OCI-LY1 (cell line): ENCODE results near the gene PTH1R.

Source experiments
- H2AFZ ChIP-seq: fragments of 200-600 bp; sonication (generic), shearing (Covaris generic); 2 replicates; pipeline ENCODE4 v1.6.0; 2014; ENCODE audit warnings: antibody characterized with exemption, mild to moderate bottlenecking, low read length
- H3F3A ChIP-seq: fragments of 200-600 bp; sonication (generic), shearing (Covaris generic); 2 replicates; pipeline ENCODE4 v1.6.0; 2014; ENCODE audit warnings: mild to moderate bottlenecking, antibody characterized with exemption, low read length, moderate library complexity; ENCODE audit not compliant: insufficient read depth
- H3K27ac ChIP-seq: fragments of 200-600 bp; sonication (generic); 2 replicates; pipeline ENCODE4 v1.5.1; 2014; ENCODE audit warnings: low read length, mixed run types, mild to moderate bottlenecking, low read depth; ENCODE audit not compliant: poor library complexity, severe bottlenecking
- H3K27me3 ChIP-seq: fragments of 200-600 bp; sonication (generic); 2 replicates; pipeline ENCODE4 v1.6.0; 2014; ENCODE audit warnings: antibody characterized with exemption, mild to moderate bottlenecking, low read length, moderate library complexity; ENCODE audit not compliant: insufficient read depth
- H3K36me3 ChIP-seq: fragments of 200-600 bp; sonication (generic); 2 replicates; pipeline ENCODE4 v1.6.1; 2014; ENCODE audit warnings: mild to moderate bottlenecking, antibody characterized with exemption, low read length, moderate library complexity, mixed read lengths; ENCODE audit not compliant: insufficient read depth
- H3K4me1 ChIP-seq: fragments of 200-600 bp; sonication (generic); 2 replicates; pipeline ENCODE4 v1.5.1; 2014; ENCODE audit warnings: mild to moderate bottlenecking, low read length, moderate library complexity; ENCODE audit not compliant: insufficient read depth, severe bottlenecking
- H3K4me2 ChIP-seq: fragments of 200-600 bp; sonication (generic), shearing (Covaris generic); 2 replicates; pipeline ENCODE4 v1.6.1; 2014; ENCODE audit warnings: low read length
- H3K4me3 ChIP-seq: fragments of 200-600 bp; sonication (generic); 2 replicates; pipeline ENCODE4 v1.5.1; 2014; ENCODE audit warnings: low read length, low read depth, mild to moderate bottlenecking, mixed read lengths; ENCODE audit not compliant: poor library complexity, severe bottlenecking
- H3K79me2 ChIP-seq: fragments of 200-600 bp; shearing (Covaris generic); 2 replicates; pipeline ENCODE4 v1.6.1; 2016; ENCODE audit warnings: mixed run types, low read length, mixed read lengths; ENCODE audit not compliant: insufficient read depth
- H3K9ac ChIP-seq: fragments of 200-600 bp; sonication (generic), shearing (Covaris generic); 2 replicates; pipeline ENCODE4 v1.6.1; 2014; ENCODE audit warnings: mild to moderate bottlenecking, low read length, mixed read lengths
- H3K9me2 ChIP-seq: fragments of 200-600 bp; sonication (generic), shearing (Covaris generic); 2 replicates; pipeline ENCODE4 v1.6.1; 2014; ENCODE audit warnings: low read depth, mild to moderate bottlenecking, low read length, mixed read lengths
- H3K9me3 ChIP-seq: fragments of 200-600 bp; shearing (Covaris generic); 2 replicates; pipeline ENCODE4 v1.6.1; 2014; ENCODE audit warnings: low read length, mixed read lengths
- H4K20me1 ChIP-seq: fragments of 200-600 bp; sonication (generic), shearing (Covaris generic); 2 replicates; pipeline ENCODE4 v1.6.0; 2016; ENCODE audit warnings: mild to moderate bottlenecking, low read length; ENCODE audit not compliant: insufficient read depth
- CTCF ChIP-seq: fragments of 200-600 bp; sonication (generic), shearing (Covaris generic); IDR thresholded peaks from 2 replicates; pipeline ENCODE4 v1.5.1; 2017; ENCODE audit warnings: mild to moderate bottlenecking, antibody characterized with exemption, low read length, moderate library complexity, mixed read lengths
- EZH2 ChIP-seq: fragments of 200-600 bp; sonication (generic), shearing (Covaris generic); IDR thresholded peaks from 2 replicates; pipeline ENCODE4 v1.8.0; 2017; ENCODE audit warnings: borderline replicate concordance, mixed run types, mild to moderate bottlenecking, antibody characterized with exemption, low read length, moderate library complexity, mixed read lengths

PTH1R gene

GRCh38 chr3:46927718-46928073, 50.2 kb downstream of the PTH1R start:
- Histone ChIP-seq H3F3A (peaks cover 9% of the 10 kb centered on the region; the same call in 1 of the 2 replicates), H3K4me3 (peak overlapping the region; percentile 9), H3K36me3 (peaks cover 60% of the 10 kb centered on the region), H3K4me2 (peak overlapping the region; percentile 54), H3K9ac (peak overlapping the region; percentile 37; the same call in 1 of the 2 replicates), H3K27ac (peak overlapping the region; percentile 96), H2AFZ (no peak overlapping the region), H3K9me2 (no peaks in the 10 kb centered on the region), H4K20me1 (no peaks in the 10 kb centered on the region), H3K9me3 (0 out of 2 replicates have a peak, but pooled peaks cover 3% of the 10 kb centered on the region), H3K27me3 (no peaks in the 10 kb centered on the region), H3K4me1 (peaks cover 70% of the 10 kb centered on the region), H3K79me2 (no peaks in the 10 kb centered on the region)
- no peak for TF ChIP-seq EZH2
- no peak for TF ChIP-seq CTCF

- Histone ChIP-seq H2AFZ (no peak overlapping the region), H3K27ac (peak overlapping the region; percentile 96), H3K9ac (no peak overlapping the region), H3K27me3 (no peaks in the 10 kb centered on the region), H3K4me1 (peaks cover 76% of the 10 kb centered on the region), H3K79me2 (no peaks in the 10 kb centered on the region), H4K20me1 (no peaks in the 10 kb centered on the region), H3F3A (peaks cover 9% of the 10 kb centered on the region; the same call in 1 of the 2 replicates), H3K9me3 (0 out of 2 replicates have a peak, but pooled peaks cover 3% of the 10 kb centered on the region), H3K36me3 (peaks cover 54% of the 10 kb centered on the region), H3K9me2 (no peaks in the 10 kb centered on the region), H3K4me3 (no peak overlapping the region), H3K4me2 (no peak overlapping the region)
- TF ChIP-seq EZH2 (no peak), CTCF (no peak)
Measured at GRCh38 chr3:46928282-46928681, 50.8 kb downstream of the PTH1R start.

GRCh38 chr3:46929324-46929723, 51.8 kb downstream of the PTH1R start:
- H3K4me3 ChIP-seq = no peak overlapping the region
- H3K4me1 ChIP-seq = peaks cover 85% of the 10 kb centered on the region
- H3K4me2 ChIP-seq = no peak overlapping the region
- H3F3A ChIP-seq = peaks cover 9% of the 10 kb centered on the region; the same call in 1 of the 2 replicates
- no peak overlapping the region for H2AFZ ChIP-seq
- peaks cover 49% of the 10 kb centered on the region for H3K36me3 ChIP-seq
- H3K79me2 ChIP-seq = no peaks in the 10 kb centered on the region
- 0 out of 2 replicates have a peak, but pooled peaks cover 3% of the 10 kb centered on the region for H3K9me3 ChIP-seq
- peak overlapping the region; percentile 96 for H3K27ac ChIP-seq
- no peak for TF ChIP-seq CTCF
- no peak for TF ChIP-seq EZH2
- no peaks in the 10 kb centered on the region for H3K9me2 ChIP-seq
- no peak overlapping the region for H3K9ac ChIP-seq
- no peaks in the 10 kb centered on the region for H3K27me3 ChIP-seq
- H4K20me1 ChIP-seq = no peaks in the 10 kb centered on the region
